KMS-11 (cell line): ENCODE data around the gene SERPINB4.

ENCODE experiments used
- H2AFZ ChIP-seq: fragments of 200-600 bp; sonication (generic); 2 replicates; pipeline ENCODE4 v1.6.1; 2016; ENCODE audit warnings: antibody characterized with exemption, mixed run types, low read depth
- H3K27ac ChIP-seq: fragments of 200-600 bp; sonication (generic); 2 replicates; pipeline ENCODE4 v1.6.1; 2016; ENCODE audit warnings: mild to moderate bottlenecking, mixed run types
- H3K27me3 ChIP-seq: fragments of 200-600 bp; sonication (generic); 2 replicates; pipeline ENCODE4 v1.6.1; 2017; ENCODE audit warnings: mild to moderate bottlenecking, low read depth, mixed run types, moderate library complexity; ENCODE audit not compliant: insufficient read depth
- H3K36me3 ChIP-seq: fragments of 200-600 bp; sonication (generic); 2 replicates; pipeline ENCODE4 v1.6.1; 2017; ENCODE audit warnings: mild to moderate bottlenecking, mixed run types; ENCODE audit not compliant: insufficient read depth
- H3K4me1 ChIP-seq: fragments of 200-600 bp; sonication (generic); 2 replicates; pipeline ENCODE4 v1.6.1; 2016; ENCODE audit warnings: mild to moderate bottlenecking, low read depth, mixed run types; ENCODE audit not compliant: poor library complexity, severe bottlenecking
- H3K4me2 ChIP-seq: fragments of 200-600 bp; sonication (generic); 2 replicates; pipeline ENCODE4 v1.7.0; 2016; ENCODE audit warnings: mild to moderate bottlenecking, mixed run types
- H3K4me3 ChIP-seq: fragments of 200-600 bp; sonication (generic); IDR thresholded peaks from 2 replicates; pipeline ENCODE4 v1.6.1; 2017; ENCODE audit warnings: low read depth, low read length, mixed read lengths; ENCODE audit not compliant: insufficient read depth
- H3K79me2 ChIP-seq: fragments of 200-600 bp; sonication (generic); 2 replicates; pipeline ENCODE4 v1.6.1; 2016; ENCODE audit warnings: low read depth, mixed run types; ENCODE audit not compliant: insufficient read depth
- H3K9ac ChIP-seq: fragments of 200-600 bp; sonication (generic); 2 replicates; pipeline ENCODE4 v1.6.1; 2016; ENCODE audit warnings: mild to moderate bottlenecking, mixed run types
- H4K20me1 ChIP-seq: fragments of 200-600 bp; sonication (generic); 2 replicates; pipeline ENCODE4 v1.6.1; 2016; ENCODE audit warnings: mild to moderate bottlenecking, mixed run types; ENCODE audit not compliant: insufficient read depth
- CTCF ChIP-seq: fragments of 200-600 bp; sonication (generic); conservative IDR thresholded peaks from 2 replicates; pipeline ENCODE4 v1.6.1; 2017; ENCODE audit warnings: low read depth, mild to moderate bottlenecking, antibody characterized with exemption, low read length, moderate library complexity, mixed read lengths

The SERPINB4 gene

GRCh38 chr18:63617049-63617914 is 26.8 kb downstream of the SERPINB4 start:
- Histone ChIP-seq H3K27ac (no peak overlapping the region), H3K4me1 (peaks cover 13% of the 10 kb centered on the region), H3K36me3 (no peaks in the 10 kb centered on the region), H3K79me2 (no peaks in the 10 kb centered on the region), H3K9ac (no peak overlapping the region), H2AFZ (no peak overlapping the region), H3K27me3 (no peaks in the 10 kb centered on the region), H3K4me2 (no peak overlapping the region), H4K20me1 (no peaks in the 10 kb centered on the region), H3K4me3 (no peak overlapping the region)
- TF ChIP-seq CTCF = no peak

- no peak overlapping the region for H2AFZ ChIP-seq
- H3K36me3 ChIP-seq = no peaks in the 10 kb centered on the region
- no peak overlapping the region for H3K9ac ChIP-seq
- peaks cover 13% of the 10 kb centered on the region for H3K4me1 ChIP-seq
- H3K4me3 ChIP-seq = no peak overlapping the region
- no peaks in the 10 kb centered on the region for H3K79me2 ChIP-seq
- H3K27ac ChIP-seq = no peak overlapping the region
- TF ChIP-seq CTCF = no peak
- no peak overlapping the region for H3K4me2 ChIP-seq
- H3K27me3 ChIP-seq = no peaks in the 10 kb centered on the region
- no peaks in the 10 kb centered on the region for H4K20me1 ChIP-seq
Measured at GRCh38 chr18:63613420-63613819, 30.6 kb downstream of the SERPINB4 start.

DNA sequence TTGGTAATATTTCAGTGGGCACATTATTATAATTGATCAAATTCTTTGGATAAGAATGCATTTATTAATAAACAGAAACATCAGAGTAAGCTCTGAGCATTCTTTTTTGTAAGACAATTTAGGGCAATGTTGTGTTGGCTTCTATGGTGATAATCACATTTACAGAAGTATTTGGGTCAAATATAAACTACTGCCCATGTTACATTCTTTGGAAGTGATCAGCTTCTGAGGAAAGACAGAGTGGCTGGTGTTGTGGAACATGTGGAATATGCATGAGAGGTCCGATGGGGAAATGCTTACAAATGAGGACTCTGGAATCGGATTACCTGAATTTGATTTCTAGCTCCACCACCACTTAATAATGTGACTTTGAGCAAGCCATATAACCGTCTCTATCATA is 37.5 kb downstream of the SERPINB4 start:
- no peaks in the 10 kb centered on the region for H3K27me3 ChIP-seq
- H2AFZ ChIP-seq = no peak overlapping the region
- H3K36me3 ChIP-seq = no peaks in the 10 kb centered on the region
- H3K4me3 ChIP-seq = no peak overlapping the region
- peaks cover 10% of the 10 kb centered on the region for H3K4me1 ChIP-seq
- H3K4me2 ChIP-seq = no peak overlapping the region
- no peak overlapping the region for H3K9ac ChIP-seq
- no peaks in the 10 kb centered on the region for H3K79me2 ChIP-seq
- no peak for TF ChIP-seq CTCF
- H3K27ac ChIP-seq = no peak overlapping the region
- H4K20me1 ChIP-seq = no peaks in the 10 kb centered on the region

DNA sequence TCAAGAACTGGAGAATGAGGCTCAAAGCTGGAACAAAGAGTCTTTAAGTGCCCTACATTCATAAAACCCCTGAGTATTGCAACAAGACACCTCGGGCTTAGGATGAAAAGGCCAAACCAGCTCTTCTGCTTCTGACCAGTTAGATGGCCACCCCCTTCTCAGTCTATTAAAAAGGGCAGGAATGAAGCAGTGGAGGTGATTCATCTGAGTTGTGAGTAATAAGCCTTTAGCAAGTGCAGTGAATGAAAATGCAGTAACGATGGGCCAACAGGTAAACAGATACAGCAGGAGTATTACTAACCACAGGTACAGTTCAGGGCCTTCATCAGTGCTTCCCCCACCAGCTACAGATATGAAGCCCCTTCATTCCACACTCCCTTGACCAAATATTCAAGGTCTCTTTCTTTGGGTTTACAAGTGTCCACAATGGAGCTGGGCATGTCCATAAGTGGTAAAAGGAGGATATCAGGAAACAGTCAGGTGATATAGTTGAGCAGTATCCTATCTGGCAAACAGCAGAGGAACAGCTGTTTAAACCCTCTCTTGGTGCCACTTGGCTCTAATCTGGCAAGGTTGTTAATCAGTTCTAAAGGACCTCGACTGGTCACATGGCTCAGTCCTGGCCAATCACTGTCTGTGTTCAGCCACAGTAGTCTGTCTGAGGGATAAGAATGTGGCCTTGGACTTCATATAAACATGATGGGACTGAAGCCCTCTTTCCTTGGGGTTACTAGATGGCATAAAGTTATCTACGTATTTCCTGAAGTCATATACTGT is 39.1 kb downstream of the SERPINB4 start:
- Histone ChIP-seq H3K79me2 (no peaks in the 10 kb centered on the region), H3K27me3 (no peaks in the 10 kb centered on the region), H3K36me3 (no peaks in the 10 kb centered on the region), H4K20me1 (no peaks in the 10 kb centered on the region), H3K4me3 (no peak overlapping the region), H3K9ac (no peak overlapping the region), H3K4me2 (no peak overlapping the region), H3K4me1 (peaks cover 10% of the 10 kb centered on the region), H2AFZ (no peak overlapping the region), H3K27ac (no peak overlapping the region)
- no peak for TF ChIP-seq CTCF
